MCF 10A (cell line): ENCODE data around the gene CD164. TPM values are rescaled to one million over a fixed set of nuclear protein-coding genes. Genes with fewer than 3 reads are reported as not detected.

Experiments
- BruUV-seq: library from RNA; stranded (reverse); fragments of 400-500 nt; replicated peaks from 2 replicates; lab custom pipeline; 2021; lab: Mats Ljungman, UMichigan
- CTCF ChIA-PET: fragments of 300-600 bp; sonication (Branson Sonifier 250); formaldehyde crosslinking; extraction: SDS; loops from one replicate; lab custom pipeline; 2021; ENCODE audit warnings: antibody characterized with exemption, inconsistent platforms; lab: Yijun Ruan, JAX
- POLR2A ChIA-PET: fragments of 300-600, 350-650 bp; sonication (Branson Sonifier 250); formaldehyde crosslinking; extraction: SDS; loops from one replicate; lab custom pipeline; 2020; ENCODE audit warnings: antibody characterized with exemption, inconsistent platforms; lab: Yijun Ruan, JAX
- DNase-seq: peaks from one replicate; pipeline ENCODE4 v3.0.0-alpha.2; 2018; ENCODE audit not compliant: unreplicated experiment
- H3K27ac Mint-ChIP-seq: one replicate; pipeline ENCODE4 v1.8.0; 2022; ENCODE audit warnings: mild to moderate bottlenecking, low read depth, mixed read lengths; ENCODE audit not compliant: unreplicated experiment
- H3K27me3 Mint-ChIP-seq: one replicate; pipeline ENCODE4 v1.8.0; 2022; ENCODE audit warnings: mixed read lengths; ENCODE audit not compliant: insufficient read depth, unreplicated experiment
- H3K36me3 Mint-ChIP-seq: one replicate; pipeline ENCODE4 v1.8.0; 2022; ENCODE audit warnings: mild to moderate bottlenecking, moderate library complexity, mixed read lengths; ENCODE audit not compliant: insufficient read depth, unreplicated experiment
- H3K4me1 Mint-ChIP-seq: one replicate; pipeline ENCODE4 v1.8.0; 2022; ENCODE audit warnings: mixed read lengths; ENCODE audit not compliant: insufficient read depth, unreplicated experiment
- H3K4me3 Mint-ChIP-seq: one replicate; pipeline ENCODE4 v1.8.0; 2022; ENCODE audit warnings: mild to moderate bottlenecking, moderate library complexity, mixed read lengths; ENCODE audit not compliant: unreplicated experiment
- H3K9me3 Mint-ChIP-seq: one replicate; pipeline ENCODE4 v1.8.0; 2022; ENCODE audit warnings: mixed read lengths; ENCODE audit not compliant: unreplicated experiment
- intact Hi-C: fragments of 100-400 bp; cut with micrococcal nuclease; formaldehyde crosslinking; loops from 2 replicates; pipeline ENCODE4 v1.14.1; 2022
- total RNA-seq: library from RNA; stranded (reverse); gene quantifications from 2 replicates; pipeline ENCODE4 v1.2.3, GENCODE V29; 2022
- TF ChIP-seq, protein P1 (sequence below): fragments of 200-600 bp; IDR thresholded peaks from one replicate; pipeline ENCODE4 v1.8.0; 2022; ENCODE audit warnings: antibody characterized with exemption, mild to moderate bottlenecking; ENCODE audit not compliant: unreplicated experiment

The CD164 gene
- total RNA-seq, 1 experiment from 2014 or later: 156 TPM

DNA sequence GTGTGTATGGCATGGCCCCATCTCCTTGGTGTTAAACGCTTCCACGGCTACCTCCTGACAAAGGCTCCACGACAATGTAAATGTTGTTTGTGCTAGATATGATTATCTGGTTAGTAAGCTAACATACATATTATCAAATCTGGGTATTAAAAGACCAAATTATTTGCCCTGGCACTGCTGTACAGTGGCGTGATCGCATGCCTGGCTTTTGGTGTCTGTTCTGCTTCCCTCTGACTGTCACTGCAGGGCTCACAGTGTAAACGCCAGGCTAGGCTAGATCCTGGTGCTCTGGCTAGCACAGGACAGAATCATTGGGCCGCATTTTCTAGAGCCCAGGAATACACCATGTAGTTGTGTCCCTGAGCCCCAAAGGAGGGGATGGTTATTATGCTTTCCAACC lies 38.7 kb downstream of the CD164 start:
- H3K27me3 Mint-ChIP-seq: no peaks in the 10 kb centered on the region
- BruUV-seq: no TSS peak
- no peak overlapping the region for H3K27ac Mint-ChIP-seq
- no peaks in the 10 kb centered on the region for H3K36me3 Mint-ChIP-seq
- H3K4me3 Mint-ChIP-seq: no peak overlapping the region
- TF ChIP-seq, protein P1, sequence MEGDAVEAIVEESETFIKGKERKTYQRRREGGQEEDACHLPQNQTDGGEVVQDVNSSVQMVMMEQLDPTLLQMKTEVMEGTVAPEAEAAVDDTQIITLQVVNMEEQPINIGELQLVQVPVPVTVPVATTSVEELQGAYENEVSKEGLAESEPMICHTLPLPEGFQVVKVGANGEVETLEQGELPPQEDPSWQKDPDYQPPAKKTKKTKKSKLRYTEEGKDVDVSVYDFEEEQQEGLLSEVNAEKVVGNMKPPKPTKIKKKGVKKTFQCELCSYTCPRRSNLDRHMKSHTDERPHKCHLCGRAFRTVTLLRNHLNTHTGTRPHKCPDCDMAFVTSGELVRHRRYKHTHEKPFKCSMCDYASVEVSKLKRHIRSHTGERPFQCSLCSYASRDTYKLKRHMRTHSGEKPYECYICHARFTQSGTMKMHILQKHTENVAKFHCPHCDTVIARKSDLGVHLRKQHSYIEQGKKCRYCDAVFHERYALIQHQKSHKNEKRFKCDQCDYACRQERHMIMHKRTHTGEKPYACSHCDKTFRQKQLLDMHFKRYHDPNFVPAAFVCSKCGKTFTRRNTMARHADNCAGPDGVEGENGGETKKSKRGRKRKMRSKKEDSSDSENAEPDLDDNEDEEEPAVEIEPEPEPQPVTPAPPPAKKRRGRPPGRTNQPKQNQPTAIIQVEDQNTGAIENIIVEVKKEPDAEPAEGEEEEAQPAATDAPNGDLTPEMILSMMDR: no peak
- H3K4me1 Mint-ChIP-seq: no peaks in the 10 kb centered on the region
- CTCF ChIA-PET: interaction anchor here (1.5 kb wide), 1 partner anchor 156 kb away, joined by 5 read pairs; no protein-coding TSS in a partner anchor
- intact Hi-C loops: no loop called here
- DNase-seq: no peak
- POLR2A ChIA-PET: no interaction called here
- no peaks in the 10 kb centered on the region for H3K9me3 Mint-ChIP-seq

DNA sequence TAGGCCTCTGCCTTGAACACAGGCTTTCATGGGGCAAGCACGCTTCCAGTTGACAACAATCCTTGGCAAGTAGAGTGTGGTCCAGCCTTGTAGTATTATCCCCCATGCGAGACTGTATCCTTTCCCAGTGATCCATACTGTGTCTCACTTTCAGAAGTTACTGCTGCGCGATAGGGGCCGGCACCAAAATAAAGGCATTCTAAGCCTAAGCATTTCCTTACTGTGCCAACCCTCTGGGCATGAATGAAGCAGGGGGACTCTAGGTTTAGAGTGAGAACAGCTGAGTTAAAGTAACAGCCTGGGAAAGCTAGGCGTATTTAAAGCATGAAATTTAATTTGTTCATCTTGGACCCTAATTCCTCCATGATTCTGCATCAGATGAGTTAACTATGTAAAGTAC lies 39.4 kb downstream of the CD164 start:
- H3K27me3 Mint-ChIP-seq: no peaks in the 10 kb centered on the region
- no peaks in the 10 kb centered on the region for H3K36me3 Mint-ChIP-seq
- intact Hi-C loops: no loop called here
- DNase-seq: no peak
- no peaks in the 10 kb centered on the region for H3K4me1 Mint-ChIP-seq
- H3K9me3 Mint-ChIP-seq: no peaks in the 10 kb centered on the region
- no TSS peak for BruUV-seq
- CTCF ChIA-PET: interaction anchor here (1.5 kb wide), 1 partner anchor 155 kb away, joined by 5 read pairs; no protein-coding TSS in a partner anchor
- H3K27ac Mint-ChIP-seq: no peak overlapping the region
- TF ChIP-seq, protein P1: no peak
- POLR2A ChIA-PET: interaction anchor here (0.8 kb wide), 1 partner anchor 9 kb away, joined by 4 read pairs; no protein-coding TSS in a partner anchor
- no peak overlapping the region for H3K4me3 Mint-ChIP-seq

DNA sequence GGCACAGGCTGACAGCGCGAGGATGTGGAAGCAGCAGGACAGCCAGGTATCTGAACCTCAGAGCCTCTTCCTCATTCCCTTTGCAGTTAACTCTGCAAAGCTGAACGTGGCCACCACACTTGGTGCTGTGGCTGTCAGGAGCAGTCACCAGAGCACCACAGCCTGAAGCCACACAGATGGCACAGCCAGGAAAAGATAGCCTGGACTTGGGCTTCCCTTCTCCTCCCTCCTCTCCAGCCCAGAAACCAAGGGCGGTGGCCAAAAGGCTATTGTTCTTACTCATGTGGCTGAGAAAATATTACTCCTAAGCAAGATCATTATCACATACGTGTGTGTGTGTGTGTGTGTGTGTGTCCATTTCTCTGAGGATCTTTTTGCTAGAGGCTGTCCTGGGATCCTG lies 39.8 kb downstream of the CD164 start:
- Mint-ChIP-seq H3K9me3 (no peaks in the 10 kb centered on the region), H3K36me3 (no peaks in the 10 kb centered on the region), H3K27me3 (no peaks in the 10 kb centered on the region), H3K4me3 (no peak overlapping the region), H3K4me1 (no peaks in the 10 kb centered on the region), H3K27ac (no peak overlapping the region)
- no peak for DNase-seq
- no TSS peak for BruUV-seq
- ChIA-PET CTCF (interaction anchor here (0.9 to 1.5 kb wide), 2 partner anchors 37 to 155 kb away, joined by 3 to 5 read pairs; no protein-coding TSS in a partner anchor), POLR2A (interaction anchor here (0.8 kb wide), 1 partner anchor 10 kb away, joined by 4 read pairs; no protein-coding TSS in a partner anchor)
- TF ChIP-seq, protein P1: no peak
- intact Hi-C loops: no loop called here

DNA sequence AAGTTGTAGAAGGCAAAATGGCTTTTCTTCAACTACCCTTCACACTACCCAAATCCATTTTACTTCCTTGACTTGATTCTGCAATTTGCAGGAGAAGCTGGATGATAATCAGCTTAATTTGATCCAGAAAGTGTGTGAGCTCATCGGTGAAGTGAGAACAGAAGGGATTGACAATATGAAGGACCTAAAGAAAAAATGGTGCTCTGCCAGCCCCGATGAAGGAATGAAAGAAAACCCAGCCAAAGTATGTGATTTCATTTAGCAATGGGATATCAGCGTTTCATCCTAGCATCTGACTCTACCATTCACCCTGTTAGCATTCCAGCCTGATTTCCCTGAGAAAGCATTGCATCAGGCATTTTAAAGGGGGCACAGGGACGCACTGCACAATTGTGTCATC lies 41.5 kb downstream of the CD164 start:
- Mint-ChIP-seq H3K36me3 (no peaks in the 10 kb centered on the region), H3K27ac (no peak overlapping the region), H3K4me3 (no peak overlapping the region), H3K4me1 (peaks cover 8% of the 10 kb centered on the region), H3K27me3 (no peaks in the 10 kb centered on the region), H3K9me3 (no peaks in the 10 kb centered on the region)
- no peak for DNase-seq
- POLR2A ChIA-PET: no interaction called here
- no TSS peak for BruUV-seq
- CTCF ChIA-PET: no interaction called here
- TF ChIP-seq, protein P1: no peak
- intact Hi-C loops: no loop called here
